RWPE2 (cell line): ENCODE measurements around the gene SPATA21.

Experiments
- ATAC-seq: fragments of 200-7000 bp; cut with Tn5 transposase; 3 replicates; pipeline ENCODE4 v1.9.1; 2021; ENCODE audit warnings: low read depth
- DNase-seq: peaks from one replicate; pipeline ENCODE4 v3.0.0-alpha.2; 2020; ENCODE audit warnings: low spot score
- H3K27ac ChIP-seq: fragments of 450-650 bp; 2 replicates; pipeline ENCODE4 v1.5.1; 2017; ENCODE audit warnings: mild to moderate bottlenecking; ENCODE audit not compliant: poor library complexity, severe bottlenecking
- H3K27me3 ChIP-seq: fragments of 250-450 bp; sonication (Bioruptor Pico); 2 replicates; pipeline ENCODE4 v1.5.1; 2021; ENCODE audit warnings: mild to moderate bottlenecking, moderate library complexity; ENCODE audit not compliant: insufficient read depth, poor library complexity, severe bottlenecking
- H3K36me3 ChIP-seq: fragments of 250-450 bp; sonication (Bioruptor Pico); 2 replicates; pipeline ENCODE4 v1.5.1; 2020; ENCODE audit warnings: low read depth, mild to moderate bottlenecking, moderate library complexity
- H3K4me1 ChIP-seq: fragments of 250-450 bp; sonication (Bioruptor Pico); 2 replicates; pipeline ENCODE4 v1.5.1; 2021; ENCODE audit warnings: mild to moderate bottlenecking, moderate library complexity; ENCODE audit not compliant: insufficient read depth, poor library complexity, severe bottlenecking
- H3K4me3 ChIP-seq: fragments of 250-450 bp; sonication (Bioruptor Pico); 2 replicates; pipeline ENCODE4 v1.5.1; 2021; ENCODE audit warnings: mild to moderate bottlenecking, moderate library complexity; ENCODE audit not compliant: severe bottlenecking
- H3K9me3 ChIP-seq: fragments of 250-450 bp; sonication (Bioruptor Pico); 2 replicates; pipeline ENCODE4 v1.5.1; 2021; ENCODE audit warnings: mild to moderate bottlenecking, moderate library complexity; ENCODE audit not compliant: severe bottlenecking
- TF ChIP-seq, protein P1 (sequence below): fragments of 450-650 bp; IDR thresholded peaks from one replicate; pipeline ENCODE4 v1.5.1; 2017; ENCODE audit warnings: mild to moderate bottlenecking, moderate library complexity; ENCODE audit not compliant: poor library complexity, severe bottlenecking

SPATA21 gene

GRCh38 chr1:16372535-16373285, 64.5 kb downstream of the SPATA21 start:
- TF ChIP-seq, protein P1, sequence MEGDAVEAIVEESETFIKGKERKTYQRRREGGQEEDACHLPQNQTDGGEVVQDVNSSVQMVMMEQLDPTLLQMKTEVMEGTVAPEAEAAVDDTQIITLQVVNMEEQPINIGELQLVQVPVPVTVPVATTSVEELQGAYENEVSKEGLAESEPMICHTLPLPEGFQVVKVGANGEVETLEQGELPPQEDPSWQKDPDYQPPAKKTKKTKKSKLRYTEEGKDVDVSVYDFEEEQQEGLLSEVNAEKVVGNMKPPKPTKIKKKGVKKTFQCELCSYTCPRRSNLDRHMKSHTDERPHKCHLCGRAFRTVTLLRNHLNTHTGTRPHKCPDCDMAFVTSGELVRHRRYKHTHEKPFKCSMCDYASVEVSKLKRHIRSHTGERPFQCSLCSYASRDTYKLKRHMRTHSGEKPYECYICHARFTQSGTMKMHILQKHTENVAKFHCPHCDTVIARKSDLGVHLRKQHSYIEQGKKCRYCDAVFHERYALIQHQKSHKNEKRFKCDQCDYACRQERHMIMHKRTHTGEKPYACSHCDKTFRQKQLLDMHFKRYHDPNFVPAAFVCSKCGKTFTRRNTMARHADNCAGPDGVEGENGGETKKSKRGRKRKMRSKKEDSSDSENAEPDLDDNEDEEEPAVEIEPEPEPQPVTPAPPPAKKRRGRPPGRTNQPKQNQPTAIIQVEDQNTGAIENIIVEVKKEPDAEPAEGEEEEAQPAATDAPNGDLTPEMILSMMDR, result no peak
- H3K27me3 ChIP-seq, result no peaks in the 10 kb centered on the region
- H3K36me3 ChIP-seq, result peaks cover 7% of the 10 kb centered on the region; the same call in 1 of the 2 replicates
- no peak overlapping the region for H3K4me3 ChIP-seq
- DNase-seq, result no peak
- peak overlapping the region; percentile 56 for H3K27ac ChIP-seq
- ATAC-seq, result no peak
- H3K4me1 ChIP-seq, result peaks cover 36% of the 10 kb centered on the region
- no peaks in the 10 kb centered on the region for H3K9me3 ChIP-seq

DNA sequence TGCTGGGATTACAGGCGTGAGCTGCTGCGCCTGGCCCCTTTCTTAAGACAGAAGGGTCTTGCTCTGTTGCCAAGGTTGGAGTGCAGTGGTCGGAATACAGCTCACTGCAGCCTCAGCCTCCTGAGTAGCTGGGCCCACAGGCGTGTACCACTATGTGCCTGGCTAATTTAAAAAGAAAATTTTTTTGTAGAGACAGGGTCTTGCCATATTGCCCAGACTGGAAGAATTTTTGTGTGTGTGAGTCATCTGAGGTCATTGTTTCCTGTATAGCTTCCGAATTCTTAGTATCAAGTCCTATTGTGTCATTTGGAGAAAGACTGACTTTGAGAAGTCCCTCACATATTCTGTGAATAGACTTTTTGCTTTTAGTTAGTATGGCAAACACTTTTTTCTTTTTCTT, 65.5 kb downstream of the SPATA21 start:
- DNase-seq, result no peak

DNA sequence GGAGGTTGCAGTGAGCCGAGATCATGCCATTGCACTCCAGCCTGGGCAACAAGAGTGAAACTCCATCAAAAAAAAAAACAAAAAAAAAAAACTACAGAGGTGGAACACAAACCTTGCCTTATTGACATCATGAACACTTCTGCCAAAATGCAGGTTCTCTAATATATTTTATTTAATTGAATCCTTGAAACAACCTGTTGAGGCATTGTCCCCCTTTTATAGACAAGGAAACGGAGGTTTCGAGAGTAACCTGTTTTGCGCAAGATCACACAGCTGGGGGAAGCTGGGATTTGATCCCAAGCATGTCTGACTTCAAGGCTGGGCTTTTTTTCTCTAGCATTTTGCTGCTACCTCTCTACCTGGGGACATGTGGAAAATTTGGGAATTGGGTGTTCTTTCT, 67.4 kb downstream of the SPATA21 start:
- Histone ChIP-seq H3K4me3 (no peak overlapping the region), H3K4me1 (peaks cover 21% of the 10 kb centered on the region), H3K36me3 (peaks cover 4% of the 10 kb centered on the region; the same call in 1 of the 2 replicates), H3K27me3 (no peaks in the 10 kb centered on the region), H3K9me3 (no peaks in the 10 kb centered on the region), H3K27ac (peak overlapping the region; percentile 56)
- TF ChIP-seq, protein P1, result no peak
- no peak for DNase-seq
- no peak for ATAC-seq

More for the DNA sequence above, 65.5 kb downstream of the SPATA21 start:
- Histone ChIP-seq H3K27ac (peak overlapping the region; percentile 56), H3K4me3 (no peak overlapping the region), H3K36me3 (peaks cover 7% of the 10 kb centered on the region; the same call in 1 of the 2 replicates), H3K27me3 (no peaks in the 10 kb centered on the region), H3K9me3 (no peaks in the 10 kb centered on the region), H3K4me1 (peaks cover 36% of the 10 kb centered on the region)
- ATAC-seq, result no peak
- TF ChIP-seq, protein P1, result no peak

GRCh38 chr1:16367968-16368890, 69.0 kb downstream of the SPATA21 start:
- DNase-seq, result no peak
- no peaks in the 10 kb centered on the region for H3K27me3 ChIP-seq
- H3K4me3 ChIP-seq, result peak overlapping the region; percentile 81
- H3K36me3 ChIP-seq, result peaks cover 4% of the 10 kb centered on the region; the same call in 1 of the 2 replicates
- no peaks in the 10 kb centered on the region for H3K9me3 ChIP-seq
- TF ChIP-seq, protein P1, result no peak
- no peak; the same call in 2 of the 3 replicates for ATAC-seq
- peak overlapping the region; percentile 89 for H3K27ac ChIP-seq
- H3K4me1 ChIP-seq, result peaks cover 13% of the 10 kb centered on the region
